ENCODE results near the gene ZNF48.
A peak's percentile ranks its signal among the peaks of the same experiment; 100 is the strongest.

DNA sequence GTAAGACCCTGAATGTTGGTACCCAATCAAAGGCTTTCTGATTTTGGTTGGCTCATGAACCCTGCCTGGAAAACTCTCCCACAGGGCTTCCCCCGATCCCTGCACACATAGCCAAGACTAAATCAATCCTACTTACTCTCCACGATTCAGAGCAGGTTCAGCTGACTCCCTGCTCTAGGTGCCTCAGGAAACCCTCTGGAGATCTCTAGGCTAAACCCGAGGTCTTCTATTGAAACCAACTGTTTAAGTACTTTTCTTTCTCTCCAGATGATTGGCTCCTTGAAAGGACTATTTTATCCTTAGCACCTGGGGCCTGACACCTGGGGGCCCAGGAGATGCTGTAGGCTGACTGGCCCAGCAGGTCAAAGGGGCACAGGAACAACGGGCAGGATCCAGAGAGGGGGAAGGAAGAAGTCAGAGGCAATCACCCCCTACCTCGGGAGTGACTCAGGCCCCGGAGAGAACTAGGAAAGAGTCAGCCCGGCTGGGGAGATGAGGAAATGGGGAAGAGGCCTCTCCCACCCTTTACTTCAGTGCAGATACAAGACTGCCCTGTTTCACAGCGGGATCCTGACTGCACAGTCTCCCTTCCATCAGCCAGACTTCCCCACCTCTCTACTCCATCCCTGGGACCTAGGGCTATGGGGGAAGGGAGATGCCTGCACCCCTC is 27.0 kb upstream of the ZNF48 start:
- no peak for TF ChIP-seq POLR2AphosphoS5 (IDR thresholded peaks at IDR 0.05)
- TF ChIP-seq, protein P1, sequence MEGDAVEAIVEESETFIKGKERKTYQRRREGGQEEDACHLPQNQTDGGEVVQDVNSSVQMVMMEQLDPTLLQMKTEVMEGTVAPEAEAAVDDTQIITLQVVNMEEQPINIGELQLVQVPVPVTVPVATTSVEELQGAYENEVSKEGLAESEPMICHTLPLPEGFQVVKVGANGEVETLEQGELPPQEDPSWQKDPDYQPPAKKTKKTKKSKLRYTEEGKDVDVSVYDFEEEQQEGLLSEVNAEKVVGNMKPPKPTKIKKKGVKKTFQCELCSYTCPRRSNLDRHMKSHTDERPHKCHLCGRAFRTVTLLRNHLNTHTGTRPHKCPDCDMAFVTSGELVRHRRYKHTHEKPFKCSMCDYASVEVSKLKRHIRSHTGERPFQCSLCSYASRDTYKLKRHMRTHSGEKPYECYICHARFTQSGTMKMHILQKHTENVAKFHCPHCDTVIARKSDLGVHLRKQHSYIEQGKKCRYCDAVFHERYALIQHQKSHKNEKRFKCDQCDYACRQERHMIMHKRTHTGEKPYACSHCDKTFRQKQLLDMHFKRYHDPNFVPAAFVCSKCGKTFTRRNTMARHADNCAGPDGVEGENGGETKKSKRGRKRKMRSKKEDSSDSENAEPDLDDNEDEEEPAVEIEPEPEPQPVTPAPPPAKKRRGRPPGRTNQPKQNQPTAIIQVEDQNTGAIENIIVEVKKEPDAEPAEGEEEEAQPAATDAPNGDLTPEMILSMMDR (IDR thresholded peaks at IDR 0.05) = no peak
- TF ChIP-seq POLR2A (IDR thresholded peaks at IDR 0.05) = peak; percentile 13
- no peak for TF ChIP-seq EP300 (IDR thresholded peaks at IDR 0.05; ENCODE audit: low read depth)

All from transverse colon (tissue), 4 donors.